ENCODE measurements around the gene ENDOU.
A peak's percentile ranks its signal among the peaks of the same experiment; 100 is the strongest.

The ENDOU gene

DNA sequence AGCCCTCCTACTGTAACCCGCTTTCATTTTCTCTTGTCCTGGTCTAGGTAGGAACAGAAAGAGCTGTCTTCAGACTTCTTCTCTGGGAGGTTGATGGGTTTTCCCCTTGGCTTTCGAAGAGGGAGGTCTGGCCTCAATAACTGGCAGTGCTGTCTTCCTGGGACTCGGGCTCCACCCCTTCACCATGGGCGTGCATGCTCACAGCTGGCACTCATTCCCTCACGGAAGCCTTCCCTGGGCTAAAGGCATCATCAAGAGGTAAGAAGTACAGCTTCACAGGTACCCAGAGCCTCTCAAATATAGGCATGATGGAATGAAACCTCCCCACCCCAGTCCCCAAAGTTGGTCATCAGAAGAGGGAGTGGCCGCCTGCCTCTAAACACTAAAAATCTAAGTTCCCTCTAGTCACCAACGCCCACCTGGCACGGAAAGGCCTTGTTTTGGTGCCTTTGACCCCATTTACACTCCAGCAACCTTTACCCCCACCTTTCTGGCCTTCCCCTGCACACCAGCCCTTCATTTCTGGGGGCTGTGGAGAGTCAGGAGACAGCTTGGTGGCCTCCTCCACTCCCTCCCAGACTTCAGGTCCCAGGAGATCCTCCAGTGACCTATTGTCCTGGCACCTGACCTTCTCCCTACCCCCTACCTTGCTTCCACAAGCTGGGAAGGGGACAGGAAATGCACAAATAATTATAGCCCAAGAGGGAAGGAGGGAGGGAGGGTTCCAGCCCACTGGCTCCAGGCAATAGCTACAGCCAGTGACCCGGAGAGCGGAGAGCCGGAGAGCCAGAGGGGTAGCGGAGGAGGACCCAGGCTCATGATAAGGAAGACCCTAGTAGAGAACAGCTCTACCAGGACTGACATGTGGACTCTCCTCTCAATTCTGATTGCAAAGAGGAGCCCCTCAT is 30.6 kb upstream of the ENDOU start:
- TF ChIP-seq, protein P1, sequence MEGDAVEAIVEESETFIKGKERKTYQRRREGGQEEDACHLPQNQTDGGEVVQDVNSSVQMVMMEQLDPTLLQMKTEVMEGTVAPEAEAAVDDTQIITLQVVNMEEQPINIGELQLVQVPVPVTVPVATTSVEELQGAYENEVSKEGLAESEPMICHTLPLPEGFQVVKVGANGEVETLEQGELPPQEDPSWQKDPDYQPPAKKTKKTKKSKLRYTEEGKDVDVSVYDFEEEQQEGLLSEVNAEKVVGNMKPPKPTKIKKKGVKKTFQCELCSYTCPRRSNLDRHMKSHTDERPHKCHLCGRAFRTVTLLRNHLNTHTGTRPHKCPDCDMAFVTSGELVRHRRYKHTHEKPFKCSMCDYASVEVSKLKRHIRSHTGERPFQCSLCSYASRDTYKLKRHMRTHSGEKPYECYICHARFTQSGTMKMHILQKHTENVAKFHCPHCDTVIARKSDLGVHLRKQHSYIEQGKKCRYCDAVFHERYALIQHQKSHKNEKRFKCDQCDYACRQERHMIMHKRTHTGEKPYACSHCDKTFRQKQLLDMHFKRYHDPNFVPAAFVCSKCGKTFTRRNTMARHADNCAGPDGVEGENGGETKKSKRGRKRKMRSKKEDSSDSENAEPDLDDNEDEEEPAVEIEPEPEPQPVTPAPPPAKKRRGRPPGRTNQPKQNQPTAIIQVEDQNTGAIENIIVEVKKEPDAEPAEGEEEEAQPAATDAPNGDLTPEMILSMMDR (IDR thresholded peaks at IDR 0.05): no peak
- TF ChIP-seq ZFX (IDR thresholded peaks at IDR 0.05; ENCODE audit: borderline replicate concordance): no peak
- peak overlapping the region; percentile 35 for H3K27ac ChIP-seq

DNA sequence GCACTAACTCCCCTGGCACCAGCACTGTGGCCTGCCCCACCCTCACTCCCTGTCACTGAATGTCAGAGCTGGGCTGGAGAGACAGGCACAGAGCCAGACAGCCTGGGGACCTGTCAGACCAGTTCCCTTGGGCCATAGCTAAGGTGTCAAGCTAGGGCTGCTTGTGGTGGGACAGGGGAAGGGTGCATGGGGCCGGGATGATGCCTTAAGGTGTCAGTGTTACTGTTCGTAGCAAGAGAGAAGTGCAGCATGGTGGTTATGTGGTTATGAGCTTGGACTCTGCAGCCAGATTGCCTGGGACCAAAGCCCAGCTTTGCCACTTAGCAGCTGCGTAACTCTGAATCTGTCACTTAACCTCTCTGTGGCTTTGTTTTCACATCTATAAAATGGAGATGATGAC is 29.6 kb upstream of the ENDOU start:
- TF ChIP-seq ZFX (IDR thresholded peaks at IDR 0.05; ENCODE audit: borderline replicate concordance): no peak
- TF ChIP-seq, protein P1 (IDR thresholded peaks at IDR 0.05): no peak
- H3K27ac ChIP-seq: peak overlapping the region; percentile 35

- TF ChIP-seq, protein P1 (IDR thresholded peaks at IDR 0.05): no peak
- TF ChIP-seq ZFX (IDR thresholded peaks at IDR 0.05; ENCODE audit: borderline replicate concordance): no peak
- peak overlapping the region; percentile 35 for H3K27ac ChIP-seq
Measured at GRCh38 chr12:47754126-47754525, 28.8 kb upstream of the ENDOU start.

DNA sequence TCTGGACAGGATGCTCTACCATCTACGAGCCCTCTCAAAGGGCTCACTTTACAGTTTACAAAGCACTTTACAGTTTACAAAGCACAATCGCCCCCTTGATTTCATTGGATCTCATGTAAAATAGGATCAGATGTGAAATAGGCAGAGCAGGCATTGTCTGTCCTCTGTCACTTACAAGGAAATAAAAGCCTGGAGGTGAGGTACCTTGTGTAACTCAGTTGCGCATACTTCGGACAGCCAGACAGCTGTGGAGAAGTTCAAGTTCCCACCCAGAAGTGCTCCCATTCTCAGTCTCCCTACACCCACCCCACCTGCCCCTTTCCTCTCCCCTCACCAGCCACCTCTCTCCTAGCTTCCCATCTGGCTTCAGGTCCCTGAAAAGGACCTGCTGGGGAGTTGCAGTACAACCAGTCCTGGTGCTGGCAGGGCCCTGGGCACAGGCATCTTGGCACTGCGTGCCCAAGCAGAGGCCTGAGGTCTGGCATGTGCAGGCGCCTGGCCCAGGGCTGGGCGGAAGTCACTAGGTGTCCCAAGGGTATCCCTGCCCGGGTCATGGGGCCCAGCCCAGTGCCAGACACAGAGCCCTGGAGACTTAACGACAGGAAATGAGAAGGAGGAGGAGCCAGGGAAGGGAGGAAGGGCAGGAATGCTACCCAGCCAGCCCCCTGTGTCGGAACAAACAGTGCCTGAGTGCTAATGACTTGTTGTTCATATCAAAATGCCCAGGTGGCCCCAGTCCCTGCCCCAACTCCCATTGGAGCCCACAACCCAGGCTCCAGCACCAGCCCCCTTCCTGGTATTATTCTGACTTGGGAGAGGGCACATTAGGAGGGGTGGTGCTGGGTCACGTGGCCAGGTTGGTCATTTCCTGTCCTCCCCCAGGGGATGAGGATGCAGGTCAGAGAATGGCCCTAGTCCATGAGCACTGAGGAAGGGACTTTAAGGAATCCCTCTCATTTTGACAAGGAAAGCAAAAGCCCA is 28.0 kb upstream of the ENDOU start:
- peak overlapping the region; percentile 35 for H3K27ac ChIP-seq
- no peak for TF ChIP-seq ZFX (IDR thresholded peaks at IDR 0.05; ENCODE audit: borderline replicate concordance)
- TF ChIP-seq, protein P1 (IDR thresholded peaks at IDR 0.05): no peak

GRCh38 chr12:47752552-47752951 is 27.3 kb upstream of the ENDOU start:
- no peak for TF ChIP-seq ZFX (IDR thresholded peaks at IDR 0.05; ENCODE audit: borderline replicate concordance)
- TF ChIP-seq, protein P1 (IDR thresholded peaks at IDR 0.05): no peak
- H3K27ac ChIP-seq: no peak overlapping the region

DNA sequence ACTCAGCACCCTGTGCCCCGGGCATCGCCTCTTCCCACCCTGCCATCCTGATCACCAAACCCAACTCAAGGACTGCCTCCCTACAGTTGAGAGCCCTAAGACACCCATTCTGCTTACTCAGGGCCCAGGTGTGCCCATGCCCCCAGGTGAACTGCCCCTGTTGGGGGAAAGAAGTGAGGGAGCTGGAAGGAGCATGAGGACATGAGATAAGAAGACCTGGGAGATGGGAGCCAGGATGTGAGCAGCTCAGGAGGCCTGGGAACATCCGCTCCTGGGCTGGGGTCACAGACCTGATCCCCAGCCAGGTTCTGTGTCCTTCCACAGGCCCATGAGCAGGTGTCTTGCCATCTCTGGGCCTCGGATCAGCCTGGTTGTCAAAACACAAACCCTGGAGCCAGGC is 26.8 kb upstream of the ENDOU start:
- no peak for TF ChIP-seq ZFX (IDR thresholded peaks at IDR 0.05; ENCODE audit: borderline replicate concordance)
- TF ChIP-seq, protein P1 (IDR thresholded peaks at IDR 0.05): no peak
- H3K27ac ChIP-seq: no peak overlapping the region
